OCI-LY7 (cell line): ENCODE data around the gene THAP11. TPM values are rescaled to one million over a fixed set of nuclear protein-coding genes. Genes with fewer than 3 reads are reported as not detected.
A peak's percentile ranks its signal among the peaks of the same experiment; 100 is the strongest.

Experiments
- BruUV-seq: library from RNA; stranded (reverse); fragments of 400-500 nt; replicated peaks from 2 replicates; lab custom pipeline; 2021; lab: Mats Ljungman, UMichigan
- CTCF ChIA-PET: fragments of 300-600 bp; sonication (Branson Sonifier 250); formaldehyde crosslinking; loops from one replicate; lab custom pipeline; 2022; ENCODE audit warnings: antibody characterized with exemption; ENCODE audit not compliant: unreplicated experiment; lab: Charles Lee
- POLR2A ChIA-PET: fragments of 300-600 bp; sonication (Branson Sonifier 250); formaldehyde crosslinking; loops from one replicate; lab custom pipeline; 2022; ENCODE audit warnings: antibody characterized with exemption; lab: Charles Lee
- DNase-seq: peaks from one replicate; pipeline ENCODE4 v3.0.0-alpha.2; 2015; ENCODE audit warnings: low spot score
- H2AFZ ChIP-seq: fragments of 200-600 bp; sonication (generic), shearing (Covaris generic); 2 replicates; pipeline ENCODE4 v1.6.1; 2014; ENCODE audit warnings: mild to moderate bottlenecking, antibody characterized with exemption, low read length, moderate library complexity
- H3K27ac ChIP-seq: fragments of 200-600 bp; sonication (generic); 2 replicates; pipeline ENCODE4 v1.5.1; 2014; ENCODE audit warnings: mixed run types, low read depth, mild to moderate bottlenecking, moderate library complexity, low read length, inconsistent platforms; ENCODE audit not compliant: poor library complexity, severe bottlenecking
- H3K36me3 ChIP-seq: fragments of 200-600 bp; sonication (generic); 2 replicates; pipeline ENCODE4 v1.6.1; 2014; ENCODE audit warnings: mild to moderate bottlenecking, antibody characterized with exemption, low read length, moderate library complexity, mixed read lengths; ENCODE audit not compliant: insufficient read depth
- H3K4me1 ChIP-seq: fragments of 200-600 bp; sonication (generic); 2 replicates; pipeline ENCODE4 v1.5.1; 2014; ENCODE audit warnings: mild to moderate bottlenecking, low read length; ENCODE audit not compliant: insufficient read depth, poor library complexity, severe bottlenecking
- H3K4me2 ChIP-seq: fragments of 200-600 bp; sonication (generic); 2 replicates; pipeline ENCODE4 v1.6.1; 2014; ENCODE audit warnings: mild to moderate bottlenecking, low read length
- H3K4me3 ChIP-seq: fragments of 200-600 bp; sonication (generic); 2 replicates; pipeline ENCODE4 v1.5.1; 2014; ENCODE audit warnings: mild to moderate bottlenecking, low read depth, low read length; ENCODE audit not compliant: poor library complexity, severe bottlenecking
- H3K79me2 ChIP-seq: fragments of 200-600 bp; sonication (generic); 2 replicates; pipeline ENCODE4 v1.6.1; 2016; ENCODE audit warnings: low read depth, mild to moderate bottlenecking, low read length, moderate library complexity, mixed read lengths; ENCODE audit not compliant: insufficient read depth
- H3K9me2 ChIP-seq: fragments of 200-600 bp; sonication (generic); 2 replicates; pipeline ENCODE4 v1.6.1; 2016; ENCODE audit warnings: mild to moderate bottlenecking, low read length, mixed read lengths; ENCODE audit not compliant: insufficient read depth
- H3K9me3 ChIP-seq: fragments of 200-600 bp; sonication (generic); 2 replicates; pipeline ENCODE4 v1.6.1; 2014; ENCODE audit warnings: mild to moderate bottlenecking, mixed run types, low read length, mixed read lengths
- H4K20me1 ChIP-seq: fragments of 200-600 bp; sonication (generic); 2 replicates; pipeline ENCODE4 v1.6.1; 2014; ENCODE audit warnings: mild to moderate bottlenecking, antibody characterized with exemption, low read length, moderate library complexity, mixed read lengths; ENCODE audit not compliant: insufficient read depth
- CTCF ChIP-seq: fragments of 200-600 bp; sonication (generic); conservative IDR thresholded peaks from 2 replicates; pipeline ENCODE4 v1.5.1; 2014; ENCODE audit warnings: mild to moderate bottlenecking, antibody characterized with exemption, low read length, moderate library complexity, mixed read lengths
- EZH2phosphoT487 ChIP-seq: fragments of 200-600 bp; sonication (generic); IDR thresholded peaks from 2 replicates; pipeline ENCODE4 v1.6.1; 2018; ENCODE audit warnings: low read depth, borderline replicate concordance, mild to moderate bottlenecking, mixed run types, antibody characterized with exemption, low read length, moderate library complexity, mixed read lengths
- intact Hi-C: fragments of 100-400 bp; cut with micrococcal nuclease; formaldehyde crosslinking; loops from one replicate; pipeline ENCODE4 v1.10.0; 2022; ENCODE audit not compliant: unreplicated experiment
- total RNA-seq, 2 experiments: library from RNA; depleted of rRNA in 1 of 2; stranded (reverse); fragments of >200 nt in 1 of 2; shearing (Covaris generic) in 1 of 2; gene quantifications; 2 replicates each; pipeline ENCODE4 v1.2.3, GENCODE V29; 2014 to 2022

The THAP11 gene
- total RNA-seq, 2 experiments from 2014 or later = 39.5 to 66.3 TPM

- BruUV-seq = TSS peak; percentile 34
Observed at GRCh38 chr16:67842509-67843342, 606 bp downstream of the THAP11 start.

GRCh38 chr16:67843343-67843765 is 1.2 kb downstream of the THAP11 start:
- DNase-seq = no peak
- Histone ChIP-seq H3K36me3 (peaks cover 6% of the 10 kb centered on the region; the same call in 1 of the 2 replicates), H4K20me1 (peaks cover 16% of the 10 kb centered on the region; the same call in 1 of the 2 replicates), H3K4me1 (peaks cover 42% of the 10 kb centered on the region), H3K4me2 (peak overlapping the region; percentile 98), H3K27ac (peak overlapping the region; percentile 78), H3K9me2 (no peaks in the 10 kb centered on the region), H3K9me3 (no peaks in the 10 kb centered on the region), H3K79me2 (peaks cover 49% of the 10 kb centered on the region), H3K4me3 (peak overlapping the region; percentile 99), H2AFZ (no peak overlapping the region)
- intact Hi-C loops = loop anchor here (2.0 kb wide), 1 partner anchor 85 kb away; no protein-coding TSS in a partner anchor
- ChIA-PET POLR2A (interaction anchor here (0.5 to 1.1 kb wide), 2 partner anchors 21 to 394 kb away, joined by 3 read pairs; no protein-coding TSS in a partner anchor), CTCF (interaction anchor here (1.0 kb wide), 1 partner anchor 31 kb away, joined by 3 read pairs; no protein-coding TSS in a partner anchor)
- TF ChIP-seq EZH2phosphoT487 (no peak), CTCF (no peak; the same call in 1 of the 2 replicates)
- no TSS peak for BruUV-seq

More at GRCh38 chr16:67842509-67843342, 606 bp downstream of the THAP11 start:
- POLR2A ChIA-PET = interaction anchor here (0.5 to 1.1 kb wide), 2 partner anchors 21 to 394 kb away, joined by 3 read pairs; no protein-coding TSS in a partner anchor
- peaks cover 42% of the 10 kb centered on the region for H3K79me2 ChIP-seq
- peaks cover 12% of the 10 kb centered on the region; the same call in 1 of the 2 replicates for H4K20me1 ChIP-seq
- DNase-seq = peak; percentile 75
- H3K36me3 ChIP-seq = peaks cover 6% of the 10 kb centered on the region; the same call in 1 of the 2 replicates
- H3K9me2 ChIP-seq = no peaks in the 10 kb centered on the region
- peak overlapping the region; percentile 98 for H3K4me2 ChIP-seq
- H3K27ac ChIP-seq = peak overlapping the region; percentile 78
- H3K4me3 ChIP-seq = peak overlapping the region; percentile 99
- TF ChIP-seq EZH2phosphoT487 = no peak
- TF ChIP-seq CTCF = peak; percentile 64
- CTCF ChIA-PET = interaction anchor here (1.0 kb wide), 1 partner anchor 32 kb away, joined by 3 read pairs; no protein-coding TSS in a partner anchor
- H2AFZ ChIP-seq = peak overlapping the region; percentile 87
- peaks cover 37% of the 10 kb centered on the region for H3K4me1 ChIP-seq
- intact Hi-C loops = loop anchor here (2.0 kb wide), 1 partner anchor 86 kb away; no protein-coding TSS in a partner anchor
- H3K9me3 ChIP-seq = no peaks in the 10 kb centered on the region
